Left renal pelvis (tissue), 4 donors: ENCODE data around the gene ANKHD1. TPM values are rescaled to one million over a fixed set of nuclear protein-coding genes. Genes with fewer than 3 reads are reported as not detected.
A peak's percentile ranks its signal among the peaks of the same experiment; 100 is the strongest.
"Not testable (repeated sequence)": the region's sequence is repeated elsewhere in the genome, so short reads cannot be mapped to it uniquely, and the experiment has no call there.

ENCODE experiments used
- DNase-seq, 4 donors: peaks; one replicate each; pipeline ENCODE4 v3.0.0-alpha.2; 2013; ENCODE audit warnings: low read depth in 4 of 4, low spot score in 3 of 4
- polyA plus RNA-seq, 4 donors: library from polyadenylated mRNA; unstranded; fragments of 120-200 nt; gene quantifications; one replicate each; pipeline ENCODE4 v1.2.1, GENCODE V29; 2013; ENCODE audit not compliant: insufficient read length in 4 of 4

ANKHD1 gene
- polyA plus RNA-seq, 4 donors, result 95.9 to 125 (median 111) TPM

DNA sequence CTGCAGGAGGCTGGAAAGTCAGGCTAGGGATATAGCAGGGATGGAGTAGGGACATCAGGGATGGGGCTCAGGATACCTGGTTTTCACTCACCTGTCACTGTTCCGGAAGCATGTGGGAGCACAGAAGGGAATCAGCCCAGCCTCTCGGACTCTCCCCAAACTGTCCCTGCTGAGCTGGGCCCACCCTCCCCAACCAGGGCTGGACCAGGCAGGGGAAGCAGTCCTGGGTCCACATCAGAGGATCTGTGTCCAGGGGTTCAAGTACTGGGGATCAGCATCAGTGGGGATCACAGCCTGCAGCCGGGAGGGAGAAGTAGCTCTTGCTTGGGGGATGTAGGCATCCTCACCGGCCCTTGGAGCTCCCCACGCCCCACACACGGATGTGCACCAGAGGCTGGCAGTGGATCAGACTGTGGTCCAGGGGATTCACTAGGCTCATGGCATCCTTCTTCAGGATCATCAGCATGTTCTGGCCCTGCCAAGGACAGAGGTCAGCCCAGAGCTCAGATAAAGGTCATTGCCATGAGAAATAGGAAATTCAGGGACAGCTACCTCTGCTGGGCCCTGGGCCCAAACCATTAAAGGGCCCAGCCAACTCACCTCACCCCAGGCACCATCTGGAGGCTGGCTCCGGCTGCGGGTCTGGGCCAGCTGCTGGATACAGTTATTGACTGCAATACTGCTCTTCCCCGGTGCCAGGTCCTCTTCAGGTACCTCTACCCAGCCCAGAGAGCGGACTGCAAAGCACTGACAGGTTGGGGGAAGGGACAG lies 160.3 kb downstream of the ANKHD1 start:
- no peak for DNase-seq

DNA sequence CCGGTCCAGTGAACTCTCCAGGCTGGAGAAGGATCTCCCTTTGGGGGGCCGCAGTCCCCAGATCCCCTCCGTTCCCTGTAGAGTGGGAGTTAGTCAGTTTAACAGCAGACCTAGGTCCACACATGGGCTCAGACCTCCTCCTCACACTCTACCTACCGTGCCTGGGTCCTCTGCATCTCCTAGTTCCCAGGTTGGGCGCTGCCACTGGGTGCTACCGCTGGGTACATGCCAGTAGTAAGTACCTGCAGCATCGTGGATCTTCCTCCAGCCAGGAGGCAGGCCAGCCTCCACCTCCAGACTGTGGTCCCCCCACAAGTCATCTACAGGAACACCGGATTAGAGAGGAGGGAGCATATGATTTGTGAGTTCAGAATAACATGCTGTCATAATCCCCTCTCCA lies 162.0 kb downstream of the ANKHD1 start:
- DNase-seq, result no peak

DNA sequence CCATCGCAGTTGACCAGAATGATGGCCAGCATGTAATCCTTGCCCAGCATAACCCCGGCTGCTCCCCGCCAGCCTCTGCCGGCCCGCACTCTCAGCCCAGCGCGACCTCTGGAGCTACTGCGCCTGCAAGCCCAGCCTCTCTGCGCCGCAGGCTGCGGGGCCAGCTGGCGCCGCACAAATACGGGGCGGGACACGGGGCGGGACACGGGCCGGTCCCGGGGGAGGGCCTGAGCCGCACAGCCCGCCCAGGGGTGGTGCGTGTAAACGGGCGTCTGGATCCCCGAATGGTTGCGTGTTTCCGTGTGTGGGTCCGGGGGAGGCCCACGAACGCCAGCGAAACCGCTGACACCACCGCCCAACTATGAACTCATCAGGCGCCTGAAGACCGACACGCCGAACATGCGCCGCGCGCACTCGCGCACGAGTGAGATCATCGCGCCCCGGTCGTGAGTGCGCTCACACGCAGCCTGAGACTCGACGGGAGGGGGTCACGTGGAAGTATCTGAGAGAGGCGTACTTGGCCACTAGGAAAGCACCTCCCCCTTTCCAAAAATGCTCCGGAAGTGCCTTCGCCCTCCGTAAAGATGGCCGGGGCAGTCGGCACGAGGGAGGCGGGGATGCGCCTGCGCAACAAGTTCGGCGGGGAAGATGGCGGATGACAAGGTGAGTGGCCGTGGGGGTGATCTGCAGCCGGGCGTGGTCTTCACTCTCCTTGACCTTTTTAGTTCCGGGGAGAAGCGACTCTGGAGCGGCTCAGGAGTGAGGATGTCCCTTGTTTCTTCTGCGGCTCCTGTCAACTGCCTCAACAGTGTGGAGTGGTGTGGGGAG lies 162.8 kb downstream of the ANKHD1 start, which contains the start of the genes APBB3 and SLC35A4:
Gene APBB3, minus strand, starts transcription at position 403 of the 828 bp plus-strand sequence. Its CDS starts 353 bp downstream, at position 50.
Gene SLC35A4, plus strand, starts transcription at position 633 of the 828 bp plus-strand sequence. CDS start 2,342 bp downstream, outside the sequence.
- DNase-seq, result peak; percentile 91 to 96 (median 94)

DNA sequence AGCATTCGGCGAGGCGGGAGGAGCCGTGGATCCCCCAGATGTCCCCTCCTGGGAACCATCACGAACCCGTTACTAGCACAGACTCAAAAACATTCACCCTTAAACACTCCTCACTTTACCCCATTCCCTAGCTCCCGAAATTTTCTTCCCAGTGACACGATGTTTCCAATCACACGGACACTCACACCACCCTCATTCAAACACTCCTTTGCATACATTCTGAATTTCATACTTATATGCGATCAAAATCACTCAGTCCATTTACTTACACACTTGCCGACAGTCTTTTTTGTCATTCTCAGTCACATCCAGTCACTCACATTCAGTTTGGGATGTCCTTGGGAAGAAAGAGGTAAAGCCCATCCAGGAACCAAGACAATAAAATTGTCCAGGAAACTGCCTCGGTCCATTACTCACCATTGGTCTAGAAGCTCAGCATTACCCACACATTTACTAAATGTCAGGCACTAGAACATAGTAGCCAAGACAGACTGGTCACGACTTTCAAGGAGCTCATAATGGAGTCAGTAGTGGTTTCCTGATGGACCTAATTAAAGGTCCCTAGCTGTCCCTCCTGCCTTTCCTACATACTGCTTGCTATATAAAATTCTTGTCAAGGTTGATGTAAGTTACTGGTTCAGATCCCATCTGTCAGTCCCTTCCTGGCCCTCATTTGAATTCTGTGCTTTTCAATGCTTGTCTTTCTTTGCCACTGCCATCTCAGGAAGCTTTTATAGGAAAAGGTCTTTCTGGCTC lies 163.6 kb downstream of the ANKHD1 start:
- DNase-seq, result no peak

DNA sequence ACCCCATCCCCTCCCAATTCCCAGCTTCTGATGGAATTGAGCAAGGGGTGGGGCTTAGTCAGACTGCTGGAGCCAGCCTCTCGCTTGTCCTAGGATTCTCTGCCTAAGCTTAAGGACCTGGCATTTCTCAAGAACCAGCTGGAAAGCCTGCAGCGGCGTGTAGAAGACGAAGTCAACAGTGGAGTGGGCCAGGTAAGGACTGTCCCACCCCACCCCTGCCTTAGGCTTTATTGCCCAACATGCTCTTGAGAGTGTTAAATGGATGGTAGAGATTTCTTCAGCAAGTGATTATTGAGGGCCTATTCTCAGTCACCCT lies 164.1 kb downstream of the ANKHD1 start:
- no peak for DNase-seq

DNA sequence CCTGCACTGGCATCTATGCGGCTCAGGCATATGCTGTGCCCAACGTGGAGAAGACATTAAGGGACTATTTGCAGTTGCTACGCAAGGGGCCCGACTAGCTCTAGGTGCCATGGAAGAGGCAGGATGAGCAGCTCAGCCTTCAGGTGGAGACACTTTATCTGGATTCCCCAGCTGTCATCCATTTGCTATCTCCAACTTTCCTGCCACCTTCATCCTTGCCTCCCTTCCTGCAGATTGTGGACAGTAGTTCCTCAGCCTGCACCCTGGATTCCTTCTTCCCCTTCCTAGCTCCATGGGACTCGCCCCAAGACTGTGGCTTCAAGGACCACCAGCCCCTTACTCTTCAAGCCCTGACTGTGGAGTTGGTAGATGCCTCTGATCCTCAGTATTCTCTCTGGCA lies 165.0 kb downstream of the ANKHD1 start:
- no peak for DNase-seq

DNA sequence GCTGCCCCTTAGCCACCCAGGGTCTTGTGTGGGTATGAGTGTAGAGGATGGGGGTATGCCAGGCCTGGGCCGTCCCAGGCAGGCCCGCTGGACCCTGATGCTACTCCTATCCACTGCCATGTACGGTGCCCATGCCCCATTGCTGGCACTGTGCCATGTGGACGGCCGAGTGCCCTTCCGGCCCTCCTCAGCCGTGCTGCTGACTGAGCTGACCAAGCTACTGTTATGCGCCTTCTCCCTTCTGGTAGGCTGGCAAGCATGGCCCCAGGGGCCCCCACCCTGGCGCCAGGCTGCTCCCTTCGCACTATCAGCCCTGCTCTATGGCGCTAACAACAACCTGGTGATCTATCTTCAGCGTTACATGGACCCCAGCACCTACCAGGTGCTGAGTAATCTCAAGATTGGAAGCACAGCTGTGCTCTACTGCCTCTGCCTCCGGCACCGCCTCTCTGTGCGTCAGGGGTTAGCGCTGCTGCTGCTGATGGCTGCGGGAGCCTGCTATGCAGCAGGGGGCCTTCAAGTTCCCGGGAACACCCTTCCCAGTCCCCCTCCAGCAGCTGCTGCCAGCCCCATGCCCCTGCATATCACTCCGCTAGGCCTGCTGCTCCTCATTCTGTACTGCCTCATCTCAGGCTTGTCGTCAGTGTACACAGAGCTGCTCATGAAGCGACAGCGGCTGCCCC lies 165.6 kb downstream of the ANKHD1 start:
- no peak for DNase-seq

DNA sequence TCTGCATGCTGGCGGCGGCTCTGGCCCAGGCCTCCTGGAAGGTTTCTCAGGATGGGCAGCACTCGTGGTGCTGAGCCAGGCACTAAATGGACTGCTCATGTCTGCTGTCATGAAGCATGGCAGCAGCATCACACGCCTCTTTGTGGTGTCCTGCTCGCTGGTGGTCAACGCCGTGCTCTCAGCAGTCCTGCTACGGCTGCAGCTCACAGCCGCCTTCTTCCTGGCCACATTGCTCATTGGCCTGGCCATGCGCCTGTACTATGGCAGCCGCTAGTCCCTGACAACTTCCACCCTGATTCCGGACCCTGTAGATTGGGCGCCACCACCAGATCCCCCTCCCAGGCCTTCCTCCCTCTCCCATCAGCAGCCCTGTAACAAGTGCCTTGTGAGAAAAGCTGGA lies 166.2 kb downstream of the ANKHD1 start:
- no peak for DNase-seq

DNA sequence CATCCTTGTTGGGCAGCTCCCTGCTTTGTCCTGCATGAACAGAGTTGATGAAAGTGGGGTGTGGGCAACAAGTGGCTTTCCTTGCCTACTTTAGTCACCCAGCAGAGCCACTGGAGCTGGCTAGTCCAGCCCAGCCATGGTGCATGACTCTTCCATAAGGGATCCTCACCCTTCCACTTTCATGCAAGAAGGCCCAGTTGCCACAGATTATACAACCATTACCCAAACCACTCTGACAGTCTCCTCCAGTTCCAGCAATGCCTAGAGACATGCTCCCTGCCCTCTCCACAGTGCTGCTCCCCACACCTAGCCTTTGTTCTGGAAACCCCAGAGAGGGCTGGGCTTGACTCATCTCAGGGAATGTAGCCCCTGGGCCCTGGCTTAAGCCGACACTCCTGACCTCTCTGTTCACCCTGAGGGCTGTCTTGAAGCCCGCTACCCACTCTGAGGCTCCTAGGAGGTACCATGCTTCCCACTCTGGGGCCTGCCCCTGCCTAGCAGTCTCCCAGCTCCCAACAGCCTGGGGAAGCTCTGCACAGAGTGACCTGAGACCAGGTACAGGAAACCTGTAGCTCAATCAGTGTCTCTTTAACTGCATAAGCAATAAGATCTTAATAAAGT lies 166.9 kb downstream of the ANKHD1 start:
- no peak for DNase-seq

DNA sequence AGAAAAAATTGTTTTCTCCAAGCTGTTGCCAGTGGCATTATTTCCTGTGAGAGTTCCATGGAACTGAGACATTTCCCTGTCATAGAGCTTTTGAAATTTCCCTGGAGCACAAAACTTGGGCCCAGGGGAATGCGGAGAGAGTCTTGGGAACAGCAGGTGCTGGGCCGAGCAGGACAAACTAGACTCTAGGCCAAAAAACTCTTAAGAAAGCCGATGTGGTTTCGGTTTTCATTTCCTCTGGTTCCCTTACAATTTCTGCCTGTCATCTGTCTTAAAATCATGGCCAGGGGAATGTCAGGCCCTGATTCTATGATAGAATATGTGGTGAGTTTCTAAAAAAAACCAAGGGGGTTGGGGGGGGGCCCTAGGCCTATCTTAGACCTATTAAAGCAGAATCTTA lies 167.6 kb downstream of the ANKHD1 start:
- no peak for DNase-seq

DNA sequence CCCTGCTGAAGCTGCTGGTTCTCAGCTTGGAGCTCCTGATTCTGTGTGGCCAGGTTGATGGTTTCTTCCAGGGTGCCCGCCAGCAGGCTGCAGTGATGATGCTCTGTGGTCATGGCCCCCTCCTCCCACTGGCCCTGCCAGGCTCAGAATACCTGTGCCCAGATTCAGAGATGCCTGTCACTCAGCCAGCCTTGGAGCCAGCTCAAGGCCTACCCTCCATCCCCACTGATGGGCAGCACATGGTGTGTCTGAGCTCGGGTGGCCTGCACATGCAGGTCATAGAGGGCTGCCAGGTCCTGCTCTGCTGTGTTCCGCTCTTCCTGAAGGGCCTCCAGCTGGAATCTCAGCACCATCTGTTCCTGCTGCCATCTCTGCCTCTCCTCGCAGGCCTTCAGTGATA lies 168.4 kb downstream of the ANKHD1 start:
- DNase-seq, result no peak

DNA sequence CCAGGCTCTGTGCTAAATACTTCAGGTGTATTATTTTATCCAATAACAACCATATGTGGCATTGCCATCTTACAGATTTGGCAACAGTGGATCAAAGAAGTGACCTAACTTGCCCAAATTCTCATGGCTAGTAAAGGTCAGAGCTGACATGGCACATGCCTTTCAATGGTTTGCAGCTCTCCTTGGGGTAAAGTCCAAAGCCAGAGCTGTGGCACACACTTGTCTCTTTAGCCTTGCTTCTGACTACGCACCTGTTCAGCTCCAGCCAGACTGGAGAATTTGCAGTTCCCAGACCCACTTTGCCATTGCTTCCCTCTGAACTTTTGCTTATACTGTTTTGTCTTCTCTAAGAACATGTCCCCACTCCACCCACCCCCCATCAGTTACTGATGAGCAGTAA lies 168.9 kb downstream of the ANKHD1 start:
- no peak for DNase-seq

DNA sequence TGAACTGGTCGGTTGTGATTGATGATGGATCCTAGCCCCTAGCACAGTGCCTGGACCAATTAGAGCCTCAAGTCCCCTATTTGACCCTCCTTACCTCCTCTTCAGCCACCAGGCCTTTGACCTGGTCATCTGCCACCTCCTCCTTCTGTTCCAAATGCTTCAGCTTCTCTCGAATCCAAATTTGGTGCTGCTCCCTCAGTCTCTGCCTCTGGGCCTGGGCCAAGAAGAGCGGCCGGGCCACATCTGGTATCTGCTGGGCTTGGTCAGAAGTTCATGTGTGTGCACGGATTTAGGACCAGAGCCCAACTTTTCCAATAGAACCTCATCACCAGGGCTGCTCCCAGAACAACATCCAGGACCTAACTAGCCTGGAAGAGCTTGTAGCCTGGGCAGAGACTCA lies 169.5 kb downstream of the ANKHD1 start:
- DNase-seq, result no peak

DNA sequence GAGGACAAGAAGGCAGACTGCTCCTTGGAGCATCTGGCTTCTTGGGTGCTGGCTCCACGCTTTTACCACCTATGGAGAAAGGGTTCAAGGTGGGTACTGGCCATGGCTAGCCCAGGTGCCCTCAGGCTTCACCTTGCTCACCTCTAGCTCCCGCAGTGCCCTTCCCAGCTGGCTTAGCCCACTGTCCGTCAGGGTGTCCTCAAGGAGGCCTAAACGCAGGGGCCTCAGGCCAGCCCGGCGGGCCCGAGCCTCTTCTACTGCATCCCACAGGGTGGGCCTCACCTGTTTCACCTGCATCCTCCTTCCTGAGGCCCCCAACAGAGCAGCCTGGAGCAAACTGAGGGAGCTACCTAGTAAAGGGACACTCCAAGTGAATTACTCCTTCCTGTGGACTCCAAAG lies 172.1 kb downstream of the ANKHD1 start:
- DNase-seq, result no peak

DNA sequence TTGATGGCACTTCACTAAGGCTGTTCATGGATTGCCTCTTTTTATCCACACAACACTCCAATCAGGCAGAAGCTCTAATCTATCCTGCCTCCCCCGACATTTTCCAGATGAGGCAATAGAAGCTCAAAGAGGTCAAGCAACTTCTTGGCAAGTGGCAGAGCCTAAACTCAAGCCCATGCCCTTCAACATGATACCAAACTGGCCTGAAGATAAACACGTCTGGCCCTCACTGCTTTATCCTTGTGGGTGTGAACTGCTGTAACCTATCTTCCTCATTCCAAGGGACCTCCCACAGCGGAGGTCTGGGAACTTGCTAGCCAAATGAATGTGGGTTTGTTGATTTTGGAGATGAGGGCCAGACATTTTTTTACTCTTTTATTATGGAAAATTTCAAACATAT lies 172.5 kb downstream of the ANKHD1 start:
- DNase-seq, result no peak

DNA sequence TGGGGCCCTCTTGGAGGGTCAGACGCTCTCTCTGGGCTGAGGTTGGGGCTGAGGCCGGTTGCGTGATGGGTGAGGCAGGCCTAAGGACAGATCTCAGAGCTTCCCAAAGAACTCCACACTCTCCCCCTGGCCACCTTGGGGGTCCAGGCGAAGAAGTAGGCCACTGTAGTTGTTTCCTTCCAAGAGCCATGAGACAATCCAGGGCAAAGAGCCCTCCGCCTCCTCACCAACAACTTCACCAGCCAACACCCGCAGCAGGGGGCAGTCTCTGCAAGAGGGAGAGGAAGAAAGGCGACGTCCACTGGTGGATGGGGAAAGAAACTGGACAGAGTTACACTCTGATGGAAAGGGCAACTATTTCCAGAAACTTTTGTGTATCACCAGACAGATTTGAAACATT lies 173.7 kb downstream of the ANKHD1 start:
- DNase-seq, result no peak

DNA sequence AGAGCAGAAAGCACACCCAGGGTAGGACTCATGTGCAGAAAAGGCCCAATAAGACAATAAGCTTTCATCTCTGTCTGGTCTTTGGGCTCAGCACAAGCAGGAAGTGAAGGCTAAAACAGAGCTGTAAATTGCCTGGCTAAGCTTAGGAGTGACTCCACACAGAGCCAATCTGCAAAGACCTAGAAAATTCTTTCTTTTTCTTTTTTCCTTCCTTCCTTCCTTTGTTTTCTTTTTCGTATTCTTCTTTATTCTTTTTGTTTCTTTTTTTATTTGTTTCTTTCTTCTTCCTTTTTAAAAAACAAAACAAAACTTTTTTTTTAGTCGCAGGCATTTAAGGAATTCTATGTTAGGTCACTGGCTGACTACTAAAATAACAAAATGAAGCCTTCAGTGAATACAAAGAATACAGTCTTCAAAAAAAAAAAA lies 175.2 kb downstream of the ANKHD1 start:
- DNase-seq, result no peak

DNA sequence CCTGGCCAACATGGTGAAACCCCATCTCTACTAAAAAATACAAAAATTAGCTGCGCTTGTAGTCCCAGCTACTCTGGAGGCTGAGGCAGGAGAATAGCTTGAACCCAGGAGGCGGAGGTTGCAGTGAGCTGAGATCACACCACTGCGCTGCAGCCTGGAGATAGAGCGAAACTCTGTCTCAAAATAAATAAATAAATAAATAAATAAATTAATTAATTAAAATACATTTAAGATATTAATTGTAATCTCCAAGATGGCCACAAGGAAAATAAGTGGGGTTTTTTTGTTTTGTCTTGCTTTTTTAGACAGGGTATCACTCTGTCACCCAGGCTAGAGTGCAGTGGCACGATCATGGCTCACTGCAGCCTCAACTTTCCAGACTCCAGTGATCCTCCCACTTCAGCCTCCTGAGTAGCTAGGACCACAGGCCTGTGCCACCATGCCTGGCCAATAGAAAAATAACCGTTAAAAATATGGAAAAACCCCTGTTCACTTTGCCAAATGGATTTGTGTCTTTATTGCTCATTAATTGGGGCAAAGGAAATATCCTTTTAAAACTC lies 177.6 kb downstream of the ANKHD1 start:
- DNase-seq, result not testable (repeated sequence)

DNA sequence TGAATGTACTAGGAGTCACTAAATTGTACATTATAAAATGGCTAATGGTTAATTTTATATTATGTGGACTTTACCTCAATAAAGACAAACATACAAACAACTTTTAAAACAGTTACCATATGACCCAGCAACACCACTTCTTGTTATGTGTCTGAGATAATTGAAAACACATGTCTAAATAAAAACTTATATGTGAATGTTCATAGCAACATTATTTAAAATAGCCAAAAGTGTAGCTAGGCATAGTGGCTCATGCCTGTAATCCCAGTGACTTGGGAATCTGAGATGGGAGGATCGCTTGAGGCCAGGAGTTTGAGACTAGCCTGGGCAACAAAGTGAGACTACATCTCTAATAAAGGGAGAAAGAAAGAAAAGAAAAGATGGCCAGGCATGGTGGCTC lies 185.9 kb downstream of the ANKHD1 start:
- no peak for DNase-seq
